ENCODE measurements around the gene UBR3. TPM values are rescaled to one million over a fixed set of nuclear protein-coding genes. Genes with fewer than 3 reads are reported as not detected.

UBR3 gene
- total RNA-seq, 1 donor from 2014 or later = 47.7 TPM

- Mint-ChIP-seq H3K27ac (no peak overlapping the region), H3K4me1 (no peaks in the 10 kb centered on the region), H3K27me3 (ENCODE audit: low read depth) (no peaks in the 10 kb centered on the region), H3K4me3 (no peak overlapping the region), H3K9me3 (no peaks in the 10 kb centered on the region), H3K36me3 (peaks cover 22% of the 10 kb centered on the region)
- TF ChIP-seq CTCF (IDR thresholded peaks at IDR 0.05; ENCODE audit: unreplicated experiment) = no peak
- DNase-seq (ENCODE audit: low spot score in 2 of 2, unreplicated experiment in 2 of 2) = no peak
These were observed 220.2 kb downstream of the UBR3 start for GRCh38 chr2:170047331-170048065.

- no peaks in the 10 kb centered on the region for H3K9me3 Mint-ChIP-seq
- DNase-seq (ENCODE audit: low spot score in 2 of 2, unreplicated experiment in 2 of 2) = no peak
- no peak for TF ChIP-seq CTCF (IDR thresholded peaks at IDR 0.05; ENCODE audit: unreplicated experiment)
- H3K4me3 Mint-ChIP-seq = no peak overlapping the region
- no peak overlapping the region for H3K27ac Mint-ChIP-seq
- no peaks in the 10 kb centered on the region for H3K27me3 Mint-ChIP-seq (ENCODE audit: low read depth)
- H3K4me1 Mint-ChIP-seq = no peaks in the 10 kb centered on the region
- H3K36me3 Mint-ChIP-seq = peaks cover 35% of the 10 kb centered on the region
These were observed 224.9 kb downstream of the UBR3 start for GRCh38 chr2:170052151-170052550.

- no peak overlapping the region for H3K27ac Mint-ChIP-seq
- no peaks in the 10 kb centered on the region for H3K4me1 Mint-ChIP-seq
- TF ChIP-seq CTCF (IDR thresholded peaks at IDR 0.05; ENCODE audit: unreplicated experiment) = no peak
- H3K9me3 Mint-ChIP-seq = no peaks in the 10 kb centered on the region
- DNase-seq (ENCODE audit: low spot score in 2 of 2, unreplicated experiment in 2 of 2) = no peak
- H3K4me3 Mint-ChIP-seq = no peak overlapping the region
- no peaks in the 10 kb centered on the region for H3K27me3 Mint-ChIP-seq (ENCODE audit: low read depth)
- H3K36me3 Mint-ChIP-seq = peaks cover 41% of the 10 kb centered on the region
These were observed 227.7 kb downstream of the UBR3 start for GRCh38 chr2:170054997-170055396.

- H3K4me1 Mint-ChIP-seq = no peaks in the 10 kb centered on the region
- H3K9me3 Mint-ChIP-seq = no peaks in the 10 kb centered on the region
- no peak for TF ChIP-seq CTCF (IDR thresholded peaks at IDR 0.05; ENCODE audit: unreplicated experiment)
- peaks cover 35% of the 10 kb centered on the region for H3K36me3 Mint-ChIP-seq
- no peak overlapping the region for H3K4me3 Mint-ChIP-seq
- DNase-seq (ENCODE audit: low spot score in 2 of 2, unreplicated experiment in 2 of 2) = no peak
- no peak overlapping the region for H3K27ac Mint-ChIP-seq
- H3K27me3 Mint-ChIP-seq (ENCODE audit: low read depth) = no peaks in the 10 kb centered on the region
These were observed 229.6 kb downstream of the UBR3 start for GRCh38 chr2:170056900-170057299.

- Mint-ChIP-seq H3K36me3 (peaks cover 22% of the 10 kb centered on the region), H3K9me3 (peaks cover 9% of the 10 kb centered on the region), H3K4me3 (no peak overlapping the region), H3K27me3 (ENCODE audit: low read depth) (no peaks in the 10 kb centered on the region), H3K4me1 (no peaks in the 10 kb centered on the region), H3K27ac (no peak overlapping the region)
- no peak for TF ChIP-seq CTCF (IDR thresholded peaks at IDR 0.05; ENCODE audit: unreplicated experiment)
- DNase-seq (ENCODE audit: low spot score in 2 of 2, unreplicated experiment in 2 of 2) = no peak
These were observed 236.4 kb downstream of the UBR3 start for GRCh38 chr2:170063456-170064235.
